DOHH2 (cell line): ENCODE results near the gene ATAD2B.

Experiments
- H3F3A ChIP-seq: fragments of 200-600 bp; sonication (generic), shearing (Covaris generic); 2 replicates; pipeline ENCODE4 v1.6.0; 2016; ENCODE audit warnings: antibody characterized with exemption, mild to moderate bottlenecking; ENCODE audit not compliant: control insufficient read depth, insufficient read depth
- H3K27ac ChIP-seq: fragments of 200-600 bp; sonication (generic); 2 replicates; pipeline ENCODE4 v1.5.1; 2014; ENCODE audit warnings: low read depth, mild to moderate bottlenecking, low read length, moderate library complexity
- H3K27me3 ChIP-seq: fragments of 200-600 bp; sonication (generic); 2 replicates; pipeline ENCODE4 v1.6.1; 2014; ENCODE audit warnings: mild to moderate bottlenecking, low read length, mixed read lengths; ENCODE audit not compliant: control insufficient read depth
- H3K36me3 ChIP-seq: fragments of 200-600 bp; sonication (generic); 2 replicates; pipeline ENCODE4 v1.6.1; 2014; ENCODE audit warnings: mild to moderate bottlenecking, low read length, moderate library complexity, mixed read lengths; ENCODE audit not compliant: control insufficient read depth
- H3K4me1 ChIP-seq: fragments of 200-600 bp; sonication (generic); 2 replicates; pipeline ENCODE4 v1.6.1; 2014; ENCODE audit warnings: mild to moderate bottlenecking, low read length, mixed read lengths; ENCODE audit not compliant: control insufficient read depth
- H3K4me2 ChIP-seq: fragments of 200-600 bp; sonication (generic); 2 replicates; pipeline ENCODE4 v1.6.0; 2014; ENCODE audit warnings: mild to moderate bottlenecking, low read length, moderate library complexity
- H3K4me3 ChIP-seq: fragments of 200-600 bp; sonication (generic); 2 replicates; pipeline ENCODE4 v1.5.1; 2014; ENCODE audit warnings: mild to moderate bottlenecking, low read length, mixed read lengths
- H3K79me2 ChIP-seq: fragments of 200-600 bp; sonication (generic); 2 replicates; pipeline ENCODE4 v1.6.1; 2014; ENCODE audit warnings: mild to moderate bottlenecking, low read length, mixed read lengths; ENCODE audit not compliant: control insufficient read depth
- H3K9me2 ChIP-seq: fragments of 200-600 bp; sonication (generic); replicated peaks from 2 replicates; pipeline ENCODE4 v1.6.1; 2014; ENCODE audit warnings: mild to moderate bottlenecking, low read length, mixed read lengths; ENCODE audit not compliant: control insufficient read depth
- H3K9me3 ChIP-seq: fragments of 200-600 bp; sonication (generic); 2 replicates; pipeline ENCODE4 v1.6.1; 2014; ENCODE audit warnings: antibody characterized with exemption, low read length, mixed read lengths; ENCODE audit not compliant: control insufficient read depth, insufficient read depth
- H4K20me1 ChIP-seq: fragments of 200-600 bp; sonication (generic); 2 replicates; pipeline ENCODE4 v1.6.0; 2014; ENCODE audit warnings: low read depth, mild to moderate bottlenecking, antibody characterized with exemption, low read length, moderate library complexity; ENCODE audit not compliant: control insufficient read depth, insufficient read depth
- CTCF ChIP-seq: fragments of 200-600 bp; sonication (generic); IDR thresholded peaks from one replicate; pipeline ENCODE4 v1.5.1; 2014; ENCODE audit warnings: antibody characterized with exemption, mild to moderate bottlenecking, low read depth, low read length; ENCODE audit not compliant: poor library complexity, severe bottlenecking
- EZH2phosphoT487 ChIP-seq: fragments of 200-600 bp; sonication (generic); IDR thresholded peaks from 2 replicates; pipeline ENCODE4 v1.6.1; 2017; ENCODE audit warnings: borderline replicate concordance, mild to moderate bottlenecking, antibody characterized with exemption, low read length, moderate library complexity, mixed read lengths

Gene ATAD2B

GRCh38 chr2:23862716-23863426 is 64.1 kb downstream of the ATAD2B start:
- TF ChIP-seq EZH2phosphoT487 (no peak), CTCF (no peak)
- H3K4me2 ChIP-seq, result peak overlapping the region; percentile 37

GRCh38 chr2:23861952-23862351 is 65.0 kb downstream of the ATAD2B start:
- Histone ChIP-seq H3K4me3 (no peak overlapping the region), H3K36me3 (peaks cover 20% of the 10 kb centered on the region), H3K27ac (no peak overlapping the region), H3F3A (peaks cover 5% of the 10 kb centered on the region), H3K79me2 (no peaks in the 10 kb centered on the region), H4K20me1 (no peaks in the 10 kb centered on the region), H3K9me3 (no peaks in the 10 kb centered on the region), H3K4me2 (peak overlapping the region; percentile 37), H3K27me3 (no peaks in the 10 kb centered on the region), H3K9me2 (no peaks in the 10 kb centered on the region), H3K4me1 (peaks cover 27% of the 10 kb centered on the region)
- TF ChIP-seq CTCF (no peak), EZH2phosphoT487 (no peak)

More at GRCh38 chr2:23862716-23863426, 64.1 kb downstream of the ATAD2B start:
- no peaks in the 10 kb centered on the region for H3K9me2 ChIP-seq
- no peaks in the 10 kb centered on the region for H4K20me1 ChIP-seq
- no peaks in the 10 kb centered on the region for H3K27me3 ChIP-seq
- 0 out of 2 replicates have a peak overlapping the region, but pooled peaks have one; percentile 4 for H3K27ac ChIP-seq
- no peaks in the 10 kb centered on the region for H3K9me3 ChIP-seq
- H3F3A ChIP-seq, result peaks cover 5% of the 10 kb centered on the region
- H3K36me3 ChIP-seq, result peaks cover 19% of the 10 kb centered on the region
- no peaks in the 10 kb centered on the region for H3K79me2 ChIP-seq
- no peak overlapping the region for H3K4me3 ChIP-seq
- peaks cover 27% of the 10 kb centered on the region for H3K4me1 ChIP-seq

- Histone ChIP-seq H3K4me1 (peaks cover 27% of the 10 kb centered on the region), H3K9me2 (no peaks in the 10 kb centered on the region), H3K27ac (no peak overlapping the region), H3K4me3 (no peak overlapping the region), H4K20me1 (no peaks in the 10 kb centered on the region), H3K9me3 (no peaks in the 10 kb centered on the region), H3K27me3 (no peaks in the 10 kb centered on the region), H3K36me3 (peaks cover 18% of the 10 kb centered on the region; the same call in 1 of the 2 replicates), H3K4me2 (no peak overlapping the region), H3K79me2 (no peaks in the 10 kb centered on the region), H3F3A (peaks cover 5% of the 10 kb centered on the region)
- TF ChIP-seq EZH2phosphoT487 (no peak), CTCF (no peak)
Observed at GRCh38 chr2:23859983-23860382, 66.9 kb downstream of the ATAD2B start.
